Activated CD8-positive, alpha-beta memory T cell treated with anti-CD3 and anti-CD28 coated beads, Interleukin-2, amount 50 U/mL, for 24 hours (primary cell): ENCODE data around the gene EIF2S3B.
"Not testable (repeated sequence)": the region's sequence is repeated elsewhere in the genome, so short reads cannot be mapped to it uniquely, and the experiment has no call there.

Experiments
- DNase-seq: peaks from one replicate; pipeline ENCODE4 v3.0.0-alpha.2; 2020; ENCODE audit errors: extremely low read depth

Gene EIF2S3B

GRCh38 chr12:10505620-10506019 lies at the start of gene EIF2S3B:
Gene EIF2S3B (plus strand): TSS chr12:10505890. CDS start chr12:10505903, 13 bp downstream.
- DNase-seq = no peak

- DNase-seq = no peak
Measured at GRCh38 chr12:10456856-10457255, 48.8 kb upstream of the EIF2S3B start.

GRCh38 chr12:10457760-10458159 lies 47.9 kb upstream of the EIF2S3B start:
- no peak for DNase-seq

GRCh38 chr12:10466311-10466710 lies 39.4 kb upstream of the EIF2S3B start:
- DNase-seq = no peak

- no peak for DNase-seq
Measured at GRCh38 chr12:10469701-10470100, 36.0 kb upstream of the EIF2S3B start.

GRCh38 chr12:10472808-10473207 lies 32.9 kb upstream of the EIF2S3B start:
- not testable (repeated sequence) for DNase-seq

- not testable (repeated sequence) for DNase-seq
Measured at GRCh38 chr12:10481901-10482300, 23.8 kb upstream of the EIF2S3B start.

- DNase-seq = not testable (repeated sequence)
Measured at GRCh38 chr12:10487328-10487727, 18.4 kb upstream of the EIF2S3B start.

- no peak for DNase-seq
Measured at GRCh38 chr12:10491766-10492165, 13.9 kb upstream of the EIF2S3B start.

GRCh38 chr12:10497602-10498001 lies 8.1 kb upstream of the EIF2S3B start:
- DNase-seq = peak; percentile 49

- DNase-seq = no peak
Measured at GRCh38 chr12:10498042-10498441, 7.6 kb upstream of the EIF2S3B start.

- no peak for DNase-seq
Measured at GRCh38 chr12:10501030-10501429, 4.7 kb upstream of the EIF2S3B start.

- no peak for DNase-seq
Measured at GRCh38 chr12:10503460-10503859, 2.2 kb upstream of the EIF2S3B start.

- DNase-seq = no peak
Measured at GRCh38 chr12:10511756-10512355, 6.2 kb downstream of the EIF2S3B start.

- DNase-seq = no peak
Measured at GRCh38 chr12:10512798-10513197, 7.1 kb downstream of the EIF2S3B start.

- no peak for DNase-seq
Measured at GRCh38 chr12:10521555-10521954, 15.9 kb downstream of the EIF2S3B start.

- no peak for DNase-seq
Measured at GRCh38 chr12:10528174-10528953, 22.7 kb downstream of the EIF2S3B start.

GRCh38 chr12:10529603-10530002 lies 23.9 kb downstream of the EIF2S3B start:
- DNase-seq = no peak

GRCh38 chr12:10537721-10538120 lies 32.0 kb downstream of the EIF2S3B start:
- DNase-seq = no peak

- no peak for DNase-seq
Measured at GRCh38 chr12:10540776-10541205, 35.1 kb downstream of the EIF2S3B start.

GRCh38 chr12:10543499-10543898 lies 37.8 kb downstream of the EIF2S3B start:
- no peak for DNase-seq

GRCh38 chr12:10551375-10551774 lies 45.7 kb downstream of the EIF2S3B start:
- DNase-seq = no peak

GRCh38 chr12:10553148-10553547 lies 47.5 kb downstream of the EIF2S3B start:
- no peak for DNase-seq
